GM23338 (cell line): ENCODE results near the gene NEU4. TPM values are rescaled to one million over a fixed set of nuclear protein-coding genes. Genes with fewer than 3 reads are reported as not detected.
A peak's percentile ranks its signal among the peaks of the same experiment; 100 is the strongest.

ENCODE experiments used
- ATAC-seq: fragments of 200-7000 bp; cut with Tn5 transposase; 3 replicates; pipeline ENCODE4 v1.9.1; 2020
- DNase-seq: peaks from one replicate; pipeline ENCODE4 v3.0.0-alpha.2; 2015; ENCODE audit warnings: low spot score
- H2AFZ ChIP-seq: fragments of 200-600 bp; sonication (generic); 2 replicates; pipeline ENCODE4 v1.8.0; 2016; ENCODE audit warnings: antibody characterized with exemption, mild to moderate bottlenecking, moderate library complexity
- H3F3A ChIP-seq: fragments of 200-600 bp; sonication (generic); replicated peaks from 2 replicates; pipeline ENCODE4 v1.8.0; 2017; ENCODE audit warnings: antibody characterized with exemption, mixed run types, low read depth
- H3K27ac ChIP-seq: fragments of 200-600 bp; sonication (generic); 2 replicates; pipeline ENCODE4 v1.6.1; 2016; ENCODE audit warnings: low read depth
- H3K27me3 ChIP-seq: fragments of 200-600 bp; sonication (generic); 2 replicates; pipeline ENCODE4 v1.8.0; 2016; ENCODE audit warnings: mild to moderate bottlenecking, mixed run types, moderate library complexity; ENCODE audit not compliant: insufficient read depth
- H3K36me3 ChIP-seq: fragments of 200-600 bp; sonication (generic); 2 replicates; pipeline ENCODE4 v1.8.0; 2016; ENCODE audit warnings: mild to moderate bottlenecking; ENCODE audit not compliant: insufficient read depth
- H3K4me1 ChIP-seq: fragments of 200-600 bp; sonication (generic); 2 replicates; pipeline ENCODE4 v1.8.0; 2016; ENCODE audit warnings: mild to moderate bottlenecking, moderate library complexity; ENCODE audit not compliant: insufficient read depth
- H3K4me2 ChIP-seq: fragments of 200-600 bp; sonication (generic); 2 replicates; pipeline ENCODE4 v1.7.1; 2017; ENCODE audit warnings: mixed run types
- H3K4me3 ChIP-seq: fragments of 200-600 bp; sonication (generic); 2 replicates; pipeline ENCODE4 v1.6.1; 2016; ENCODE audit warnings: mixed run types
- H3K79me2 ChIP-seq: fragments of 200-600 bp; sonication (generic); replicated peaks from 2 replicates; pipeline ENCODE4 v1.8.0; 2017; ENCODE audit warnings: mild to moderate bottlenecking; ENCODE audit not compliant: insufficient read depth
- H3K9me2 ChIP-seq: fragments of 200-600 bp; sonication (generic); 2 replicates; pipeline ENCODE4 v1.8.0; 2017; ENCODE audit not compliant: insufficient read depth
- H4K20me1 ChIP-seq: fragments of 200-600 bp; sonication (generic); replicated peaks from 2 replicates; pipeline ENCODE4 v1.8.0; 2017; ENCODE audit warnings: mild to moderate bottlenecking; ENCODE audit not compliant: insufficient read depth
- H3K27ac Mint-ChIP-seq: 2 replicates; pipeline ENCODE4 v1.8.0; 2020; ENCODE audit warnings: inconsistent platforms, mild to moderate bottlenecking, moderate library complexity, mixed read lengths
- H3K27me3 Mint-ChIP-seq: 3 replicates; pipeline ENCODE4 v1.8.0; 2022; ENCODE audit warnings: low read depth, mild to moderate bottlenecking, moderate library complexity, mixed read lengths, inconsistent platforms; ENCODE audit not compliant: insufficient read depth, poor library complexity
- H3K36me3 Mint-ChIP-seq: 3 replicates; pipeline ENCODE4 v1.8.0; 2021; ENCODE audit warnings: low read depth, mild to moderate bottlenecking, inconsistent platforms, moderate library complexity, mixed read lengths
- H3K4me1 Mint-ChIP-seq: 3 replicates; pipeline ENCODE4 v1.8.0; 2020; ENCODE audit warnings: mild to moderate bottlenecking, inconsistent platforms, mixed read lengths
- H3K4me3 Mint-ChIP-seq: 3 replicates; pipeline ENCODE4 v1.8.0; 2021; ENCODE audit warnings: moderate library complexity, mild to moderate bottlenecking, inconsistent platforms, mixed read lengths
- H3K9me3 Mint-ChIP-seq: 3 replicates; pipeline ENCODE4 v1.8.0; 2020; ENCODE audit warnings: moderate library complexity, mild to moderate bottlenecking, inconsistent platforms, mixed read lengths
- CREB1 ChIP-seq: fragments of 250-450 bp; sonication (Bioruptor Pico); IDR thresholded peaks from 2 replicates; pipeline ENCODE4 v1.5.0; 2020; ENCODE audit warnings: low read depth, mild to moderate bottlenecking, moderate library complexity
- EZH2 ChIP-seq: fragments of 200-600 bp; sonication (generic); IDR thresholded peaks from one replicate; pipeline ENCODE4 v1.8.0; 2017; ENCODE audit warnings: antibody characterized with exemption, mild to moderate bottlenecking, low read depth; ENCODE audit not compliant: unreplicated experiment
- EZH2phosphoT487 ChIP-seq: fragments of 200-600 bp; sonication (generic); IDR thresholded peaks from one replicate; pipeline ENCODE4 v1.8.1; 2018; ENCODE audit warnings: antibody characterized with exemption; ENCODE audit not compliant: unreplicated experiment
- POLR2AphosphoS5 ChIP-seq: IDR thresholded peaks from 2 replicates; pipeline ENCODE4 v1.6.1; 2016; ENCODE audit warnings: antibody characterized with exemption, low read depth
- ZNF331 ChIP-seq: fragments of 250-450 bp; sonication (Bioruptor Pico); IDR thresholded peaks from 2 replicates; pipeline ENCODE4 v1.5.0; 2020; ENCODE audit warnings: low read depth, mild to moderate bottlenecking, moderate library complexity
- polyA plus RNA-seq: library from polyadenylated mRNA; unstranded; fragments of >200 nt; fragmentation: Nextera tagmentation; extraction: Ambion mirVana; gene quantifications from 2 replicates; pipeline ENCODE4 v1.2.1, GENCODE V29; 2016
- total RNA-seq: library from RNA; depleted of rRNA; stranded (reverse); fragments of >200 nt; shearing (Covaris generic); gene quantifications from 2 replicates; pipeline ENCODE4 v1.2.3, GENCODE V29; 2014
- TF ChIP-seq, protein P1 (sequence below), 2 experiments: fragments of 200-600 bp in 1 of 2; sonication (generic) in 1 of 2; conservative IDR thresholded peaks; 2 replicates each; pipeline versions ENCODE4 v1.5.1 to v1.6.1; 2016 to 2017; ENCODE audit warnings: antibody characterized with exemption in 2 of 2, low read depth in 2 of 2, mild to moderate bottlenecking in 2 of 2, moderate library complexity in 1 of 2
- TF ChIP-seq, protein P2 (sequence below): IDR thresholded peaks from 2 replicates; pipeline ENCODE4 v1.6.1; 2016; ENCODE audit warnings: antibody characterized with exemption

Gene NEU4
- total and polyA plus RNA-seq, 2 experiments from 2014 or later, result 0.29 to 1.2 TPM

DNA sequence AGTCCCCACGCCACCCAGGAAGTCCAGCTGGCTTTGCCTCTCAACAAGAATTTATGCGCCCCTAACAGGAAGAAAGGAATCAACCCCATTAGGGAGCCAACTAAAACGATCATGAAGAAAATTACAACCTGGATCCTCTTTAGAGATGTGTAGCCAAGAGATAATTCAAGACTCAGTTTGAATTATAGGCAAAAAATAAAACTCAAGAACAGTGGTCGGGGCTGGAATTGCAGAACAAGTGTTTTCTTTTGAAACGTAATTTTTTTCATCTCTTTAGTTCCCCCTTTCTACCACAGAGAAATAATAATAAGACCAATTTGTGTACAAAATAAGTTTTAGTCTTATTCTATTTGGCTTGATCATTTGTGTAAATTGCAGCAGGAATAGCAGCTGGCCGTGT is 27.3 kb downstream of the NEU4 start:
- H3K4me1 Mint-ChIP-seq, result peaks cover 10% of the 10 kb centered on the region
- H3K36me3 Mint-ChIP-seq, result no peaks in the 10 kb centered on the region
- H2AFZ ChIP-seq, result no peak overlapping the region
- no peaks in the 10 kb centered on the region for H3K9me3 Mint-ChIP-seq
- no peaks in the 10 kb centered on the region for H3K9me2 ChIP-seq
- H3K4me2 ChIP-seq, result no peak overlapping the region
- H3K27me3 Mint-ChIP-seq, result peaks cover 5% of the 10 kb centered on the region
- ATAC-seq (no peak), DNase-seq (no peak)
- no peak overlapping the region for H3K27ac Mint-ChIP-seq
- H3K27ac ChIP-seq, result no peak overlapping the region
- H3K36me3 ChIP-seq, result no peaks in the 10 kb centered on the region
- no peak overlapping the region for H3K4me3 ChIP-seq
- no peaks in the 10 kb centered on the region for H3K4me1 ChIP-seq
- TF ChIP-seq EZH2phosphoT487 (no peak), ZNF331 (CRISPR knock-in tag) (no peak)
- TF ChIP-seq, protein P1, sequence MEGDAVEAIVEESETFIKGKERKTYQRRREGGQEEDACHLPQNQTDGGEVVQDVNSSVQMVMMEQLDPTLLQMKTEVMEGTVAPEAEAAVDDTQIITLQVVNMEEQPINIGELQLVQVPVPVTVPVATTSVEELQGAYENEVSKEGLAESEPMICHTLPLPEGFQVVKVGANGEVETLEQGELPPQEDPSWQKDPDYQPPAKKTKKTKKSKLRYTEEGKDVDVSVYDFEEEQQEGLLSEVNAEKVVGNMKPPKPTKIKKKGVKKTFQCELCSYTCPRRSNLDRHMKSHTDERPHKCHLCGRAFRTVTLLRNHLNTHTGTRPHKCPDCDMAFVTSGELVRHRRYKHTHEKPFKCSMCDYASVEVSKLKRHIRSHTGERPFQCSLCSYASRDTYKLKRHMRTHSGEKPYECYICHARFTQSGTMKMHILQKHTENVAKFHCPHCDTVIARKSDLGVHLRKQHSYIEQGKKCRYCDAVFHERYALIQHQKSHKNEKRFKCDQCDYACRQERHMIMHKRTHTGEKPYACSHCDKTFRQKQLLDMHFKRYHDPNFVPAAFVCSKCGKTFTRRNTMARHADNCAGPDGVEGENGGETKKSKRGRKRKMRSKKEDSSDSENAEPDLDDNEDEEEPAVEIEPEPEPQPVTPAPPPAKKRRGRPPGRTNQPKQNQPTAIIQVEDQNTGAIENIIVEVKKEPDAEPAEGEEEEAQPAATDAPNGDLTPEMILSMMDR (conservative IDR thresholded peaks at IDR 0.05; ENCODE audit: low read depth in 2 of 2), result 0 out of 4 replicates have a peak, but pooled peaks of 1 of the 2 experiments have one; percentile 28
- no peaks in the 10 kb centered on the region for H3F3A ChIP-seq
- no peak overlapping the region; the same call in 2 of the 3 replicates for H3K4me3 Mint-ChIP-seq
- H3K27me3 ChIP-seq, result no peaks in the 10 kb centered on the region
- H3K79me2 ChIP-seq, result no peaks in the 10 kb centered on the region
- no peaks in the 10 kb centered on the region for H4K20me1 ChIP-seq

DNA sequence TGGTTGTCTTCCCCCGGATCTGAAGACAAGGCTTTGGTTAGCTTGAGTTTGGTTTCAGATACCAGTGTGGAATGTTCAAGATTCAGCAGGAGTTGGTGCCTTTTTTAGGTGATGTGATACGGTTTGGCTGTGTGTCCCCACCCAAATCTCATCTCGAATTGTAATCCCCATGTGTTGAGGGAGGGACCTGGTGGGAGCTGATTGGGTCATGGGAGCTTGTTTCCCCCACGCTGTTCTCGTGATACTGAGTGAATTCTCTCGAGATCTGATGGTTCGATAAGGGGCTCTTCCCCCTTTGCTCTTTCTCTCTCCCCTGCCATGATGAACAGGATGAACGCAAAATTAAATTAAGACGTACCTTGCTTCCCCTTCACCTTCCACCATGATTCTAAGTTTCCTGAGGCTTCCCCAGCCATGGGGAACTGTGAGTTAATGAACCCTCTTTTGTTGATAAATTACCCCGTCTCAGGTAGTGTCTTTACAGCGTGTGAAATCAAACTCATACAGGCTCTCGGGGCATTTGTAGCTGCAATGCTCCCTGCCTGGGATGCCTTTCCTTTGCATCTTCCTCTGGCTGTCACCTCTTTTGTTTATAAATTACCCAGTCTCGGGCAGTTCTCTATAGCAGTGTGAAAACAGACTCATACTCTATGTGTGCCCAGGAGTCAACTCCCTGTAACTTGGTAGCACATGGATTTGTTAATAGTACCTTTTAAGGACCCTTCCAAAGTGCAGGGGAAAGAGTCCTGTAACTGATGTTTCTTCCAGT is 28.4 kb downstream of the NEU4 start:
- no peaks in the 10 kb centered on the region for H3K27me3 ChIP-seq
- H3K4me2 ChIP-seq, result no peak overlapping the region
- Mint-ChIP-seq H3K4me3 (no peak overlapping the region), H3K36me3 (no peaks in the 10 kb centered on the region), H3K4me1 (peaks cover 10% of the 10 kb centered on the region), H3K27ac (no peak overlapping the region), H3K9me3 (no peaks in the 10 kb centered on the region), H3K27me3 (peaks cover 6% of the 10 kb centered on the region)
- peak overlapping the region; percentile 23; the same call in 1 of the 2 replicates for H2AFZ ChIP-seq
- H3K27ac ChIP-seq, result no peak overlapping the region
- H3K4me3 ChIP-seq, result no peak overlapping the region
- TF ChIP-seq, protein P2, sequence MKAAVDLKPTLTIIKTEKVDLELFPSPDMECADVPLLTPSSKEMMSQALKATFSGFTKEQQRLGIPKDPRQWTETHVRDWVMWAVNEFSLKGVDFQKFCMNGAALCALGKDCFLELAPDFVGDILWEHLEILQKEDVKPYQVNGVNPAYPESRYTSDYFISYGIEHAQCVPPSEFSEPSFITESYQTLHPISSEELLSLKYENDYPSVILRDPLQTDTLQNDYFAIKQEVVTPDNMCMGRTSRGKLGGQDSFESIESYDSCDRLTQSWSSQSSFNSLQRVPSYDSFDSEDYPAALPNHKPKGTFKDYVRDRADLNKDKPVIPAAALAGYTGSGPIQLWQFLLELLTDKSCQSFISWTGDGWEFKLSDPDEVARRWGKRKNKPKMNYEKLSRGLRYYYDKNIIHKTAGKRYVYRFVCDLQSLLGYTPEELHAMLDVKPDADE, result no peak
- TF ChIP-seq CREB1 (CRISPR knock-in tag) (no peak), POLR2AphosphoS5 (no peak), ZNF331 (CRISPR knock-in tag) (no peak), EZH2 (no peak)
- H3F3A ChIP-seq, result no peaks in the 10 kb centered on the region
- H3K79me2 ChIP-seq, result no peaks in the 10 kb centered on the region
- H4K20me1 ChIP-seq, result no peaks in the 10 kb centered on the region
- no peaks in the 10 kb centered on the region for H3K36me3 ChIP-seq
- DNase-seq (no peak), ATAC-seq (no peak)
- H3K4me1 ChIP-seq, result no peaks in the 10 kb centered on the region; the same call in 1 of the 2 replicates
- no peaks in the 10 kb centered on the region for H3K9me2 ChIP-seq
